Measurements from ENCODE around the gene TNS3.

Gene TNS3

DNA sequence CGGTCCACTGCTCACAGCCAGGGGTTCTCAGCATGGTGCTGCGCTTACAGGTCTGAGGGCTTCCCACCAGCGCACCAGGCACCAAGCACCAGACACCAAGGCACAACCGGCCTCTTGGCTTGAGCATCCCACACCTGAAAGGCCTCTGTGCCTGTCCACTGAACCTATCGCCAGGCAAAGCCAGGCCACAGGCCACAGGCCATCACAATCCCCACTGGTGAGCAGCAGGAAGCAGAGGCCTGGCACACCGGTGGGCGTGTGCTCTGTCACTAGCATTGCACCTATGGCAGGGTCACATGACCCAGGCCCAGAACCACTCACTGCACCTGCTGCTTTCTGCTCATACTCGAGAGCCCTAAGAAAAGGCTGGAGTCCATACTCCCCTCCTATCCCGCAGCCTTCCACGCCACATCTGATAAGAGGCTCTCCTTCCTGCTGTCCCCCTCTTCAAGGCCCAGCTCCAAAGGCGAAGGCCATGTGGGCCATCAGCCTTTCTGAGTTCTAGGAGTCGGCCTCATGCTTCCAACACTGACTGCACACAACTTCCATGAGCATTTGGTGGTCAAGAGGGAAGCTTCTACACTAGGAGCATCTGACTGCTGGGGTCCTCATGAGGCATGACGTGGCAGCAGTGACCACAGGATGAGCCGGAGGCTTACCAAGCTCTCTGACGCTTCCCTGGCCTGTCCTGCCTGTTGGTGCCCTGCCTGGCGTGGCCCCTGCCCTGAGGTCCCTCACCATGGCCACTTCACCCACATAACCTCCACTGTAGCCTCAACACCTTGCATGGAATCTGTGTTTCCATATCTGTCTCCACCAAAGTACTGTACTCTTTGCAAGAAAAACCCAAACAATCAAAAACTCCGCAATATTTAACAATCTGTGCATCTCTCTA is 166.3 kb downstream of the TNS3 start:
- no peak for TF ChIP-seq CTCF (IDR thresholded peaks at IDR 0.05; ENCODE audit: low read depth, low read length)
- DNase-seq (ENCODE audit: low read depth, low spot score) = no peak
- in situ Hi-C loops (cut with HindIII; ENCODE audit: low sequenced_read_pairs) = no loop called here
- H3K4me3 ChIP-seq (ENCODE audit: low read depth, low read length) = no peak overlapping the region

GRCh38 chr7:47414342-47415317 is 167.3 kb downstream of the TNS3 start:
- no peak overlapping the region for H3K4me3 ChIP-seq (ENCODE audit: low read depth, low read length)
- DNase-seq (ENCODE audit: low read depth, low spot score) = no peak
- TF ChIP-seq CTCF (IDR thresholded peaks at IDR 0.05; ENCODE audit: low read depth, low read length) = no peak
- in situ Hi-C loops (cut with HindIII; ENCODE audit: low sequenced_read_pairs) = no loop called here

DNA sequence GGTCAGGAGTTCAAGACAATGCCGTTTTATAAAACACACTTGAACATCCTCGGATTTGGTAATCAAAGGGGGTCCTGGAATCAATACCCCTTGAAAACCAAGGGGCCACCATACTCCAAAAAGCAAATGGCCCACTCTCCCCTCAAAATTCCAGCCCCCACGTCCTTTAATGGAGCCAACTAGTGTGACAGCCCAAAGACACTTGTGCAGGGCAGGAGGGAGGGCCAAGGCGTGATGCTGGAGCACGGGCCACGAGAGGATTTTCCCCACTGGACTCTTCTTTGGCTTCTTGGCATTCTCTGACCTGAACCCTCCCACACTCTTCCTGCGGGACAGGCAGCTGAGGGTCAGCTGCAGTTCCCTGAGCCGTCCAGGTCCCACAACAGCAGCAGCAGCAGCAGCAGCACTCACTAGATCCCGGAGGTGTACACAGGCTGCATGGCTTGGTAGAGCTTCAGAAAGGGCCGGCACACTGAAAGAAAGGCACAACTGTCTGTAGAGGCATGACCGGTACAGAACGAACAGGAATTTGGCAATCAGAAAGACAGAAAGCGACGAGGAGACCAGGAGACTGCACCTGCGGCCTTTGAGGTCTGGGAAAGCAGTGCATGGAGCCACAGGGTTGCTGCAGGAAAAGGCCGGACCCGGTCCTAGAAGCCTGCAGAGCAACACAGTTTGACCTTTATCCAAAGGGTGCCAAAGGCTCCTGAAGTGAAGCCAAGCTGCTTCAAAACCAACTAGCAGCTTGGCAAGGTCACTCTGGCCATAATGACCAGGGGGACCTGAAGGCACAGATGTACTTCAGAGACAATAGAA is 168.2 kb downstream of the TNS3 start:
- TF ChIP-seq CTCF (IDR thresholded peaks at IDR 0.05; ENCODE audit: low read depth, low read length) = no peak
- no peak for DNase-seq (ENCODE audit: low read depth, low spot score)
- in situ Hi-C loops (cut with HindIII; ENCODE audit: low sequenced_read_pairs) = no loop called here

DNA sequence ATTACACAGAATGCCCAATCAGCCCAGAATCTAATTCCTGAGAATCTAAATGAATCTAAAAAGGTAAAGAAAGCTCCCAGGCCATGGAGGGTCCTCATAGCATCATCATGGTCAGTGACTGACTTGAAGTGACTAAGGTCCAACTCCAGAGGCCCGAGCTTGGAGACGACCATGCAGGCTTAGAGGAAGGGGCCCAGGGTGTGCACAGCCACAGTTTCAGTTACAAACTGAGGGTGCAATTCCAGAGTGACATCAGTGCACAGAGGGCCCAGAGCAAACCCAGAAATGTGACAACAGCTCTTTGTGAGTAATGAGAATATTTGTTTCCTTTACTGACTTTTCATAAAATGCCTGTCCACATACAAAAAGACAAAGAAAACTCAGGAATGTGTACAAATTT is 170.0 kb downstream of the TNS3 start:
- TF ChIP-seq CTCF (IDR thresholded peaks at IDR 0.05; ENCODE audit: low read depth, low read length) = no peak
- no peak for DNase-seq (ENCODE audit: low read depth, low spot score)
- H3K4me3 ChIP-seq (ENCODE audit: low read depth, low read length) = no peak overlapping the region

More for the DNA sequence above, 168.2 kb downstream of the TNS3 start:
- no peak overlapping the region for H3K4me3 ChIP-seq (ENCODE audit: low read depth, low read length)

GRCh38 chr7:47411281-47411869 is 170.5 kb downstream of the TNS3 start:
- in situ Hi-C loops (cut with HindIII; ENCODE audit: low sequenced_read_pairs) = no loop called here

More for the DNA sequence above, 170.0 kb downstream of the TNS3 start:
- in situ Hi-C loops (cut with HindIII; ENCODE audit: low sequenced_read_pairs) = no loop called here

More at GRCh38 chr7:47411281-47411869, 170.5 kb downstream of the TNS3 start:
- no peak for TF ChIP-seq CTCF (IDR thresholded peaks at IDR 0.05; ENCODE audit: low read depth, low read length)
- no peak for DNase-seq (ENCODE audit: low read depth, low spot score)
- H3K4me3 ChIP-seq (ENCODE audit: low read depth, low read length) = no peak overlapping the region
